GM19035 (cell line): Measurements from ENCODE around the gene PDZRN3.

Experiments used
- ATAC-seq: cut with Tn5 transposase; IDR thresholded peaks from one replicate; pipeline ENCODE4 v1.9.1; 2021; ENCODE audit not compliant: unreplicated experiment

Gene PDZRN3

GRCh38 chr3:73529308-73530021, 95.3 kb downstream of the PDZRN3 start:
- ATAC-seq, result no peak

GRCh38 chr3:73525591-73525990, 99.2 kb downstream of the PDZRN3 start:
- no peak for ATAC-seq

- no peak for ATAC-seq
These were observed 101.1 kb downstream of the PDZRN3 start for GRCh38 chr3:73523661-73524060.

- no peak for ATAC-seq
These were observed 102.9 kb downstream of the PDZRN3 start for GRCh38 chr3:73521734-73522336.

GRCh38 chr3:73520931-73521461, 103.7 kb downstream of the PDZRN3 start:
- no peak for ATAC-seq

GRCh38 chr3:73516631-73517030, 108.1 kb downstream of the PDZRN3 start:
- no peak for ATAC-seq

GRCh38 chr3:73513260-73513659, 111.5 kb downstream of the PDZRN3 start:
- ATAC-seq, result no peak

GRCh38 chr3:73511571-73512525, 112.9 kb downstream of the PDZRN3 start:
- no peak for ATAC-seq

GRCh38 chr3:73510784-73511183, 114.0 kb downstream of the PDZRN3 start:
- ATAC-seq, result no peak

GRCh38 chr3:73510334-73510733, 114.4 kb downstream of the PDZRN3 start:
- ATAC-seq, result no peak

- ATAC-seq, result no peak
These were observed 114.9 kb downstream of the PDZRN3 start for GRCh38 chr3:73509816-73510215.

GRCh38 chr3:73509066-73509465, 115.7 kb downstream of the PDZRN3 start:
- no peak for ATAC-seq

GRCh38 chr3:73508330-73508954, 116.3 kb downstream of the PDZRN3 start:
- ATAC-seq, result peak; percentile 51

GRCh38 chr3:73504852-73505251, 119.9 kb downstream of the PDZRN3 start:
- ATAC-seq, result no peak

GRCh38 chr3:73504239-73504638, 120.5 kb downstream of the PDZRN3 start:
- ATAC-seq, result no peak

GRCh38 chr3:73503781-73504180, 121.0 kb downstream of the PDZRN3 start:
- ATAC-seq, result peak; percentile 65

GRCh38 chr3:73502609-73503583, 121.8 kb downstream of the PDZRN3 start:
- peak; percentile 67 for ATAC-seq

GRCh38 chr3:73500321-73500720, 124.4 kb downstream of the PDZRN3 start:
- no peak for ATAC-seq

- peak; percentile 50 for ATAC-seq
These were observed 125.0 kb downstream of the PDZRN3 start for GRCh38 chr3:73499787-73500186.
